Parathyroid adenoma (tissue), 2 donors: ENCODE data around the gene FSTL5.

Experiments
- H2AFZ ChIP-seq: fragments of 300-600 bp; sonication (generic); one replicate; pipeline ENCODE4 v1.7.0; 2017; ENCODE audit warnings: antibody characterized with exemption, mild to moderate bottlenecking
- H3K27ac ChIP-seq: fragments of 300-600 bp; sonication (generic); one replicate; pipeline ENCODE4 v1.7.0; 2017
- H3K27me3 ChIP-seq: fragments of 300-600 bp; sonication (generic); one replicate; pipeline ENCODE4 v1.7.0; 2017; ENCODE audit warnings: low read length; ENCODE audit not compliant: control insufficient read depth, insufficient read depth
- H3K36me3 ChIP-seq: fragments of 300-600 bp; sonication (generic); one replicate; pipeline ENCODE4 v1.7.0; 2017; ENCODE audit warnings: low read length; ENCODE audit not compliant: control insufficient read depth, insufficient read depth
- H3K4me1 ChIP-seq: fragments of 300-600 bp; sonication (generic); one replicate; pipeline ENCODE4 v1.7.0; 2017; ENCODE audit warnings: control low read depth
- H3K4me2 ChIP-seq: fragments of 300-600 bp; sonication (generic); one replicate; pipeline ENCODE4 v1.7.0; 2017; ENCODE audit warnings: low read length
- H3K4me3 ChIP-seq: fragments of 300-600 bp; sonication (generic); one replicate; pipeline ENCODE4 v1.7.0; 2017; ENCODE audit warnings: low read depth, low read length
- H3K79me2 ChIP-seq: fragments of 300-600 bp; sonication (generic); one replicate; pipeline ENCODE4 v1.7.0; 2017; ENCODE audit warnings: control low read depth
- H3K9ac ChIP-seq: fragments of 300-600 bp; sonication (generic); one replicate; pipeline ENCODE4 v1.7.0; 2017; ENCODE audit warnings: mild to moderate bottlenecking
- H3K9me3 ChIP-seq: fragments of 300-600 bp; sonication (generic); one replicate; pipeline ENCODE4 v1.7.0; 2017; ENCODE audit warnings: low read length; ENCODE audit not compliant: control insufficient read depth
- TF ChIP-seq, protein P1 (sequence below): fragments of 300-600 bp; sonication (generic); IDR thresholded peaks from one replicate; pipeline ENCODE4 v1.7.0; 2017; ENCODE audit warnings: antibody characterized with exemption, mild to moderate bottlenecking
- donor health status: primary hyperparathyroidism.

Gene FSTL5

DNA sequence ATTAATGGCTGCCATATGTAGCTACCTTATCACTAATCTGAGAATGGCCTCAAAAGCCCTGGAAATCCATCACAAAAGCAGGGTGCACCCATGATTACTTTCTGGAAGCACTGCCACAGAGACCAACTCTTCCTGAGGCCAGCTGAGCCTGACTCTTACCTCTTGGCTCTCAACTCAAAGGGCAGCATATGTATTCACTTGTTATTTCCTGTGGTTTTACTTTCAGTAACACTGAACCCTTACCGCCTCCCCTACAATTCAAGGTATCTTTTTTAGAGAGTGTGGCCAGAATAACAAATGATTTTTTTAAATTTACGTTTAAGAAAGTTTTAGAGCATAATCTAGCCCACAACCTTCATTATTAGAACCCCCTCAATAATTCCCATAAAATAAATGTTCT, 434.9 kb downstream of the FSTL5 start:
- Histone ChIP-seq H3K27ac (no peak overlapping the region), H3K79me2 (no peaks in the 10 kb centered on the region), H3K4me2 (no peak overlapping the region), H3K36me3 (no peaks in the 10 kb centered on the region), H3K9me3 (no peaks in the 10 kb centered on the region), H2AFZ (no peak overlapping the region), H3K9ac (no peak overlapping the region), H3K4me3 (no peak overlapping the region), H3K4me1 (no peaks in the 10 kb centered on the region), H3K27me3 (no peaks in the 10 kb centered on the region)
- TF ChIP-seq, protein P1, sequence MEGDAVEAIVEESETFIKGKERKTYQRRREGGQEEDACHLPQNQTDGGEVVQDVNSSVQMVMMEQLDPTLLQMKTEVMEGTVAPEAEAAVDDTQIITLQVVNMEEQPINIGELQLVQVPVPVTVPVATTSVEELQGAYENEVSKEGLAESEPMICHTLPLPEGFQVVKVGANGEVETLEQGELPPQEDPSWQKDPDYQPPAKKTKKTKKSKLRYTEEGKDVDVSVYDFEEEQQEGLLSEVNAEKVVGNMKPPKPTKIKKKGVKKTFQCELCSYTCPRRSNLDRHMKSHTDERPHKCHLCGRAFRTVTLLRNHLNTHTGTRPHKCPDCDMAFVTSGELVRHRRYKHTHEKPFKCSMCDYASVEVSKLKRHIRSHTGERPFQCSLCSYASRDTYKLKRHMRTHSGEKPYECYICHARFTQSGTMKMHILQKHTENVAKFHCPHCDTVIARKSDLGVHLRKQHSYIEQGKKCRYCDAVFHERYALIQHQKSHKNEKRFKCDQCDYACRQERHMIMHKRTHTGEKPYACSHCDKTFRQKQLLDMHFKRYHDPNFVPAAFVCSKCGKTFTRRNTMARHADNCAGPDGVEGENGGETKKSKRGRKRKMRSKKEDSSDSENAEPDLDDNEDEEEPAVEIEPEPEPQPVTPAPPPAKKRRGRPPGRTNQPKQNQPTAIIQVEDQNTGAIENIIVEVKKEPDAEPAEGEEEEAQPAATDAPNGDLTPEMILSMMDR, result no peak

DNA sequence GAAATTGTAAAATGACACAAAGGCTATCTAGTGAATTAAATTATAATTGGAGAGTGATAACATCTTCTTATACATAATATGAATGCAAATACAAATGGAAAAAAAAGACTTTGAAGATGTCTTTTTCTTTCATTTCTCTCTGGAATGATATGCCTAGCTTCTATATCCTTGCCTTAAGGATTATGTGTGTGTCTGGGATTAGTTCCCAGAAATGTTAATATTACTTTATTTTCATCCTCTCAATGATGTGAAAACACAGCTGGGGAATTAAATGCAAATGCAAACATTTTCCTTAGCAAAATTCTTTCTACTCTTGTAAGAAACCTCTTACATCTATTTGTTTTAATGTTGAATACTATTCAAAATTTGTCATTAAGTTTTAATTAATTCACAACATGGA, 441.9 kb downstream of the FSTL5 start:
- Histone ChIP-seq H3K4me1 (no peaks in the 10 kb centered on the region), H3K27me3 (no peaks in the 10 kb centered on the region), H3K9ac (no peak overlapping the region), H3K79me2 (no peaks in the 10 kb centered on the region), H3K36me3 (no peaks in the 10 kb centered on the region), H3K4me3 (no peak overlapping the region), H3K9me3 (no peaks in the 10 kb centered on the region), H2AFZ (no peak overlapping the region), H3K4me2 (no peak overlapping the region), H3K27ac (no peak overlapping the region)
- TF ChIP-seq, protein P1, result no peak

DNA sequence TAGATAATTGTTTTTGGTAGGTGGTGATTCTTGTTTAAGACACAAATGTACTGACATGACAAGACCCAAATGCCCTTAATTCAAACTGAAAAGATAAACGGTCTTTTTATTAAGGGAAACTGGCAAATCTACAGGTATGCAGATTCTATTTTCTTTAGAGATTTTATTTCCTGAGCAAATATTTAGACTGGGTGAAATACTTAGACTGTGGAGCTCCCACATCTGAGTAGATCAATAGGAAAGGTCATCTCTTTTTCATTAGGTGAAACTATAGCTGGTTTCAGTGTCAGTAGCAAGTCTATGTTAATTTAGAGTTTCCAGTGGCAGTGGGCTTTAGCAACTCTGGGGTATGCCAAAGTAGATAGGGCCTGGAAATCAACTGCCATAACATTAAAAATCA, 446.7 kb downstream of the FSTL5 start:
- H3K4me3 ChIP-seq, result no peak overlapping the region
- TF ChIP-seq, protein P1, result no peak
- no peaks in the 10 kb centered on the region for H3K27me3 ChIP-seq
- H3K27ac ChIP-seq, result no peak overlapping the region
- no peak overlapping the region for H3K4me2 ChIP-seq
- no peaks in the 10 kb centered on the region for H3K4me1 ChIP-seq
- no peaks in the 10 kb centered on the region for H3K36me3 ChIP-seq
- no peak overlapping the region for H2AFZ ChIP-seq
- H3K9ac ChIP-seq, result no peak overlapping the region
- no peaks in the 10 kb centered on the region for H3K9me3 ChIP-seq
- no peaks in the 10 kb centered on the region for H3K79me2 ChIP-seq

DNA sequence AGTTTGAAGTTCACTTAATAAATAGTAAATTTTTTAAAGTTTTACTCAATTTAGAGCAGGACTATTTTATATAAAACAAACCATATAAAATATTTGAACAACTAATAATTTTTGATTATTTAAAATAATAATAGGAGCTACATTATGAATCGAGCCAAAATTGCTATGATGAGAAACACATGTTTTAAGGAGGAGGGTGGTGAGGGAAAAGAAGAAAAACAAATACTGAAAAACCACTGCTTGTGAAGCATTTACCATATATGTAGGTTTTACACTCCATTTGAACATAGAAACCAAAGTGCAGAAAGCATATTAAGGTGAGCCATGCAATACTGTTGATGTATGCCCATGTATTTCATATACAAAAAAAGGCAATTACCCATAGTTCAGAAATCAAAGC, 448.9 kb downstream of the FSTL5 start:
- TF ChIP-seq, protein P1, result no peak
- H3K36me3 ChIP-seq, result no peaks in the 10 kb centered on the region

DNA sequence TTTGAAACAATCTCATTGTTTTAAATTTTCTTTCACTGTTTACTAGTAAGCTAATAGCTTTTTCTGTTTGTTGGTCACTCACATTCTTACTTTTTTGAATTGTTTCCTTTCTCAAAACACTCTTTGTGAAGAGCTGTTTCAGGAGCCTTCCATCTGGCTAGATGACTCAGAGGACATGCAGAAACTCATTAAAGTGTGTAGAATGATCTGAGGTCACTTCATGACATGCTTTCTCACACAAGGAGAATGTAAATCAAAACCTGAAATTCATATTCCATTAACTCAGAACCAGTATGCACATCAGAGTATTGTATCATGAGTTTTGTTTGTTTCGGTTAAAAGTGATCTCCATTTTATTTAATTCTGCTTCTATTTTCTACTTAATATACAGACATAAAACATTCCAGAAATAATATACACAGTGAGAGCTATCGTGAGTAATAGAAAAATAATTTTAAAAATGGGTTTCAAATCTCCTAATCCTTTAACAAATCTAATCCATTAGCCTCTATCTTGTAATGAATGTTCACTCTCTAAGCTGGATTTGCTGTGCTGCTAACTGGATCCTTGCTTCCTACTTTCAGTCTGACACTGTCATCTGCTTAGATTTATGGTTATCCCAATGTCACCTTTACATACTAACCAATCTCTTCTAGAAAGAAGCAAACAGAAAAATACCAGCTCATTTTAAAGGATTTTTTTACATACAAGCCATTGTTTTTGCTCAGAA, 449.6 kb downstream of the FSTL5 start:
- TF ChIP-seq, protein P1, result no peak
- Histone ChIP-seq H3K4me3 (no peak overlapping the region), H3K9ac (no peak overlapping the region), H3K4me1 (no peaks in the 10 kb centered on the region), H2AFZ (no peak overlapping the region), H3K27me3 (no peaks in the 10 kb centered on the region), H3K9me3 (no peaks in the 10 kb centered on the region), H3K79me2 (no peaks in the 10 kb centered on the region), H3K27ac (no peak overlapping the region), H3K36me3 (no peaks in the 10 kb centered on the region), H3K4me2 (no peak overlapping the region)

More for the DNA sequence above, 448.9 kb downstream of the FSTL5 start:
- no peaks in the 10 kb centered on the region for H3K79me2 ChIP-seq
- no peak overlapping the region for H3K4me3 ChIP-seq
- no peak overlapping the region for H3K9ac ChIP-seq
- no peak overlapping the region for H2AFZ ChIP-seq
- H3K4me1 ChIP-seq, result no peaks in the 10 kb centered on the region
- no peaks in the 10 kb centered on the region for H3K27me3 ChIP-seq
- no peak overlapping the region for H3K4me2 ChIP-seq
- no peaks in the 10 kb centered on the region for H3K9me3 ChIP-seq
- H3K27ac ChIP-seq, result no peak overlapping the region
